AG10803 (cell line): ENCODE data around the gene KCNG4.

Experiments
- DNase-seq: peaks from one replicate; pipeline ENCODE4 v3.0.0; 2010; ENCODE audit warnings: low read depth
- H3K4me3 ChIP-seq: 2 replicates; pipeline ENCODE4 v1.5.1; 2011; ENCODE audit warnings: mild to moderate bottlenecking, low read length, control low read depth
- TF ChIP-seq, protein P1 (sequence below): conservative IDR thresholded peaks from 2 replicates; pipeline ENCODE4 v1.5.1; 2011; ENCODE audit warnings: mild to moderate bottlenecking, low read length, control low read depth, inconsistent platforms

The KCNG4 gene

DNA sequence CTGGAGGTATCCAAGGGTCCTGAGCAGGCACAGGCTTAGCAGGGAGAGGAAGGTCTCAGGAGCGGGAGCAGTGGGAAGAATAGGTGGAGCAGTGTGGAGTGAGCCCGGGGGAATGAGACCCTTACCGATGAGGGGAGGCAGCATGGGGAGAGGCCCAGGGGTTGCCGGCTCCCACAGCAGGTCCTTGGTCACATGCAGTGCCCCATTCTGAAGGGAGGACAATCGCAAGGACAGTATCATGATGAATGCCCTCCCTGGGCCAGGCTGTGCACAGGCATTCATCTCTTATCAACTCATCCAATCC is 56.3 kb downstream of the KCNG4 start:
- no peak overlapping the region for H3K4me3 ChIP-seq
- DNase-seq: no peak
- TF ChIP-seq, protein P1, sequence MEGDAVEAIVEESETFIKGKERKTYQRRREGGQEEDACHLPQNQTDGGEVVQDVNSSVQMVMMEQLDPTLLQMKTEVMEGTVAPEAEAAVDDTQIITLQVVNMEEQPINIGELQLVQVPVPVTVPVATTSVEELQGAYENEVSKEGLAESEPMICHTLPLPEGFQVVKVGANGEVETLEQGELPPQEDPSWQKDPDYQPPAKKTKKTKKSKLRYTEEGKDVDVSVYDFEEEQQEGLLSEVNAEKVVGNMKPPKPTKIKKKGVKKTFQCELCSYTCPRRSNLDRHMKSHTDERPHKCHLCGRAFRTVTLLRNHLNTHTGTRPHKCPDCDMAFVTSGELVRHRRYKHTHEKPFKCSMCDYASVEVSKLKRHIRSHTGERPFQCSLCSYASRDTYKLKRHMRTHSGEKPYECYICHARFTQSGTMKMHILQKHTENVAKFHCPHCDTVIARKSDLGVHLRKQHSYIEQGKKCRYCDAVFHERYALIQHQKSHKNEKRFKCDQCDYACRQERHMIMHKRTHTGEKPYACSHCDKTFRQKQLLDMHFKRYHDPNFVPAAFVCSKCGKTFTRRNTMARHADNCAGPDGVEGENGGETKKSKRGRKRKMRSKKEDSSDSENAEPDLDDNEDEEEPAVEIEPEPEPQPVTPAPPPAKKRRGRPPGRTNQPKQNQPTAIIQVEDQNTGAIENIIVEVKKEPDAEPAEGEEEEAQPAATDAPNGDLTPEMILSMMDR: no peak

DNA sequence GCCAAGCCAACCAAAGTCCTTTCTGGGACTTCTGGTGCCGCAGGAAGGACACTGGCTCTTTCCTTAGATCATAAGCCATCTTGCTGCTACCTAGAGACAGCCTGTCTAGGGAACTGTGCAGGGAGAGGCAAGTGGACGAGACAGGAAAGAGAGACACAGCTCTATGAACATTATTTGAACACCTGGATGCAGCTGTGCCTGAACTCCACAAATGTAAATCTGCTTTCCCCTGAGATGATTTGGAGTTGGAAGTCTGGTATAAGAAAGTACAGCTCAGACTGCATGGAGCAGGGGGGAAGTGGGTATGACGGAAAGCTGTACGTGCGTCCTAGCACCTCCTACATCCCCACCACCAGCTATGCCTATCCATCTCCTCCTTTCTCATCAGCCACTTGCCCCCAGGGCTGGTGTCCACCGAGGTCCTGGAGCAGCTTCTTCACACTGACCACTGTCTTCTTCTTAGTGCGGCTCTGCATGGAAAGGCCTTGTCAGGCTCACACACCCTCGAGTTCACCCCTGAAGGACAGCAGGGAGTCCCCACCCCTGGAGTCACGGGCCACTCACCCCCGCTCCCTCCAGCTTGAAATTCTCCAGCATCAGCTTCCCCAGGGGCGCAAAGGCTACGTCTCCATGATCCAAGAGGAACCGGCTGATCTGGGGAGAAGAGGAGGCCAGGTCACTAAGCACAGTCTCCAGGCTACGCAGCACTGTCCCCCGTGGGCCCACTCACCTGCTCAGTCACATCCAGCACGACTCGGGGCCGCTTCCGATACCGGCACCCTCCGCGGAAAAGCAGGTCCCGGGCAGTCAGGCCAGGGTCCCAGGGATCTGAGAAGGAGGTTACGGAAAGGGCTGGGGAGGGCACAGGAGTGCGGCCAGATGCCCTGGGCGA is 56.9 kb downstream of the KCNG4 start:
- DNase-seq: no peak
- TF ChIP-seq, protein P1: no peak
- H3K4me3 ChIP-seq: no peak overlapping the region

DNA sequence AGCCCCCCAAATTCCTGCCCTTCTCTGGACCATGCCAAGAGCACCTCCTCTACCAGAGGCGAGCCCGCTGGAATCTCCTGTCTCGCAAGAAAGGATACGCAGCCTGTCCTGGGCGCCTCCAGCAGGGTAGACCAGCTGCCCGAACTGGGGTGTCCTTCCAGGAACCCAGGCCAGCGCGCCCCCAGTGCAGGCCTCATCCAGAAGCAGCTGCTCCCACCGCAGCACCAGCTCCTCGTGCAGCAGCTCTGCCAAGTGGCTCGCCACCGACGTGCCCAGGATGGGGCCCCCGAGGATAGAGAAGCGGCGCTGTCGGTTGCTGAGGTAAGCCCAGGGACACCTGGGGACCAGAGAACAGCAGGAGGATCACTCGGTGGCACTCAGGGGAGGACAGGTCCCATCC is 57.7 kb downstream of the KCNG4 start:
- TF ChIP-seq, protein P1: no peak
- no peak overlapping the region for H3K4me3 ChIP-seq
- no peak for DNase-seq

DNA sequence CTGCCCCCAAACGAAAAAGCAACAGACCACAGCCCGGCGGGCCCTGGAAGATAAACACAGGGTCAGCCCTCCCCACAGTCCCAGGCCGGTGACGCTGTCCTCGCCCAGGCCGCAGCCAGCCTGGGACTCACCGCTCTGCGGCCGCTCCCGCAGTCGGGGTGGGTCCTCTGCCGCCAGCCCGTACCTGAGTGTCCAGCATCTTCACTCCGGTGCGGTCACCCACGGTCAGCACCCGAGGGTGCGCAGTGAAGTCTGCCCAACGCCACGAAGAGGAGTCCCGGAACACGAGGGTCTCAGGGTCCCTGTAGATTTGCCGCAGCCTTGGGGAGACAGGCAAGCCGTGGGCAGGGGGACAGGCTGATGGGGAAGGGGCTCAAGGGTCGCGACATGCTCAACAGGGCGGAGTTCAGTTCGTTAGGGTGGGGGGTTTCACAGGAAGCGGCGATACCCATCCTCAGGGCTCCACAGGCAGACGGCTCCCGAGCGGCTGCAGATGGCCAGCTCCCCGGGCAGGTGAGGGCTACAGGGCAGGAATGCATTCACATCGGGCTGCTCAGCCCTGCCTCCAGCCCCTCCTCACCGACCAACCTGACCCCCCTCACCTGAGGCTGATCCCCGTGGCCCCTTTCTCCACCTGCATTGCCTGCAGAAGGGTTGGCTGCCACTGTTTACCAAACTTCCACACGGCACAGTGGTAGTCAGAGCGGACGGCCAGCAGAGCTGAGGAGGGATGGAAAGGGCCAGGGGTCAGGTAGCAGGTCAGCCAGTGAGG is 58.5 kb downstream of the KCNG4 start:
- no peak overlapping the region for H3K4me3 ChIP-seq
- TF ChIP-seq, protein P1: no peak
- DNase-seq: no peak

DNA sequence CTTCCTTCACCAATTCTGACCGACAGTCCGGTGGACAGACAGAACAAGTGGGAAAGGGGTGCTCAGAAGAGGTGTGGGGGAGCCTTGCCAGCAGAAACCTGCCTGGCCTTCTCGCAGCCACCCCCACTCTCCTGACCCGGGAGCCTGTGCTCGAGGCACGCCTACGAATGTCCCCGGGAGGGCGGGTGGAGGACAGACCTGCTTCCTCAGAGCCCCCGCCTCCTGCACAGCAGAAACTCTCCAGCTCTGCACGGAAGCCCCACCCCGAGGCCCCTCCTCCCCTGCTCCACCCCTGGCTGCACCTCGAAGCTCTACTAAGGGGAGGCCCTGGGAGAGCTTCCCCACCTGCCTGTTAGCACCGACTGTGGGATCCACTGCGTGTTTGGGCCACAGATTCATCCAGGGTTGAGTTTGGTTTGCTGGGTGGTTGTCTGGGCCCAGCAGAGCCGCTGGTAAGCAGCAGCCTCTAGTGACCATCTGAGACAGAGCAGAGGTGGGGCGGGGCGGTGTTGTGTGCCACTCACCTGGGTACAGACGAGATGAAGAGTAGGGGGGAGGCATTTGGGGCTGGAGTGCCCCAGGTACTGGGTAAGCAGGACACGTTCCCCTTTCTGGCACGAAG is 59.2 kb downstream of the KCNG4 start:
- no peak overlapping the region for H3K4me3 ChIP-seq
- DNase-seq: no peak
- TF ChIP-seq, protein P1: no peak

DNA sequence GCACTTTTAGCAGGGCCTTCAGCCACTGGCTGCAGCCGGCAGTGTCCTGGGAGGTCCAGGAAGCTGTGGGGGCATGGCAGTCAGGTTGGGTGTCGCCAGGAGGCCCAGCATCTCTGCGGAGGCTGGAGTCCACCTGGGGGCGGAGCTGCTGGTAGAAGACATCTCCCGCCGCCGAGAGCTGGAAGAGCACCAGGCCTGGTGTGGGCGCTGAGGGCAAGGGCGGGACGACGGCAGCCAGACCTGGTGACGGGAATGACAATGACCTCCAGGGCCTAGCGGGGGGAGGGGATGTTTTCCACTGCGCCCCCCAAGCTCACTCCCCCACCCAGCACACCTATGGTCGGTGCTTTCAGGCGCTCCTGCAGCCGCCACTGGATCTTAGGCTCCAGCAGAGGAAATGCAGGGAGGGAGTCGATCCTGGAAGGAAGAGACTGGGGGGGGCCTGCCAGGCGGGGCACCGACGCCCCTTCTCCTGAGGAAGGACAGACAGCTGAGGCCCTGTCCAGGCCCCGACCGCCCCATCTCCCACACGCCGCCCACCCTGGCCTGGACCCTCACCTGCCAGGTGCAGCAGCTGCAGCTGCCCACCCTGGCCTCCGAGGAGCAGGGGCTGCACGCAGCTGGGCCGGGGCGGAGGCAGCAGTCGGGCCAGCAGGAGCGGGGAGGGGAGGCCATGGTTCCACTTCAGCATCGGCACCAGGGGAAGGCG is 60.0 kb downstream of the KCNG4 start:
- DNase-seq: no peak
- no peak overlapping the region for H3K4me3 ChIP-seq
- TF ChIP-seq, protein P1: no peak
